GM12878 (cell line): ENCODE results near the gene ADAMTS4. TPM values are rescaled to one million over a fixed set of nuclear protein-coding genes. Genes with fewer than 3 reads are reported as not detected.

Experiments
- ATAC-seq: fragments of 200-7000 bp; cut with Tn5 transposase; 3 replicates; pipeline ENCODE4 v1.9.1; 2020; ENCODE audit warnings: mild to moderate bottlenecking, moderate library complexity
- BruUV-seq: library from RNA; stranded (reverse); fragments of 400-500 nt; replicated peaks from 2 replicates; lab custom pipeline; 2021; lab: Mats Ljungman, UMichigan
- CTCF ChIA-PET: fragments of 300-600 bp; sonication (Branson Sonifier 250); formaldehyde crosslinking; extraction: SDS; loops from one replicate; lab custom pipeline; 2021; ENCODE audit warnings: inconsistent platforms; lab: Yijun Ruan, JAX
- POLR2A ChIA-PET: fragments of 350-600 bp; formaldehyde crosslinking; extraction: SDS; loops from one replicate; lab custom pipeline; 2021; ENCODE audit warnings: inconsistent platforms; lab: Charles Lee
- RAD21 ChIA-PET: fragments of 300-600 bp; sonication (Branson Sonifier 250); formaldehyde crosslinking; loops from one replicate; lab custom pipeline; 2023; ENCODE audit warnings: antibody characterized with exemption; ENCODE audit not compliant: unreplicated experiment; lab: Charles Lee
- SMC1A ChIA-PET: fragments of 300-600 bp; sonication (Branson Sonifier 250); formaldehyde crosslinking; loops from one replicate; lab custom pipeline; 2023; ENCODE audit not compliant: unreplicated experiment, uncharacterized antibody; lab: Charles Lee
- DNase-seq: peaks from one replicate; pipeline ENCODE4 v3.0.0-alpha.2; 2011; ENCODE audit warnings: low read depth, low spot score
- FAIRE-seq: peaks from 3 replicates; lab custom pipeline; 2011; peaks lifted over from hg19 to GRCh38; lab: Jason Lieb, UNC
- H2AFZ ChIP-seq: 2 replicates; pipeline ENCODE4 v1.6.0; 2011; ENCODE audit warnings: low read depth, low read length, control low read depth; ENCODE audit not compliant: control insufficient read depth
- H3K27ac ChIP-seq: 2 replicates; pipeline ENCODE4 v1.5.1; 2011; ENCODE audit warnings: control low read depth; ENCODE audit not compliant: control insufficient read depth, insufficient read depth
- H3K27me3 ChIP-seq, 2 experiments: replicated peaks in 1 of 2; 2 replicates each; pipeline versions ENCODE4 v1.6.0 to v1.6.1; 2011; ENCODE audit warnings: low read length in 1 of 2; ENCODE audit not compliant: control insufficient read depth in 2 of 2, insufficient read depth in 2 of 2
- H3K36me3 ChIP-seq, 2 experiments: 2 replicates each; pipeline ENCODE4 v1.5.1; 2011; ENCODE audit warnings: low read length in 1 of 2; ENCODE audit not compliant: control insufficient read depth in 2 of 2, insufficient read depth in 2 of 2
- H3K4me1 ChIP-seq: 2 replicates; pipeline ENCODE4 v1.6.1; 2011; ENCODE audit warnings: mild to moderate bottlenecking, low read length, moderate library complexity, mixed read lengths; ENCODE audit not compliant: control insufficient read depth, insufficient read depth
- H3K4me2 ChIP-seq: 2 replicates; pipeline ENCODE4 v1.6.0; 2011; ENCODE audit warnings: control low read depth; ENCODE audit not compliant: control insufficient read depth, insufficient read depth
- H3K4me3 ChIP-seq: fragments of 200-600 bp; sonication (generic); 2 replicates; pipeline ENCODE4 v1.5.1; 2016
- H3K79me2 ChIP-seq: 2 replicates; pipeline ENCODE4 v1.6.0; 2011; ENCODE audit warnings: low read length; ENCODE audit not compliant: control insufficient read depth, insufficient read depth
- H3K9ac ChIP-seq: 2 replicates; pipeline ENCODE4 v1.8.0; 2011; ENCODE audit warnings: low read length, control low read depth, mixed read lengths; ENCODE audit not compliant: control insufficient read depth, insufficient read depth
- H3K9me3 ChIP-seq: replicated peaks from 3 replicates; pipeline ENCODE4 v1.5.1; 2011; ENCODE audit warnings: mild to moderate bottlenecking, low read length; ENCODE audit not compliant: control insufficient read depth, insufficient read depth
- H4K20me1 ChIP-seq: 2 replicates; pipeline ENCODE4 v1.6.0; 2011; ENCODE audit not compliant: control insufficient read depth, insufficient read depth
- CHD1 ChIP-seq: IDR thresholded peaks from 2 replicates; pipeline ENCODE4 v1.6.1; 2012; ENCODE audit warnings: low read depth, low read length, improper control_type of control experiment
- DPF2 ChIP-seq: fragments of 450-650 bp; IDR thresholded peaks from 2 replicates; pipeline ENCODE4 v1.6.1; 2017; ENCODE audit warnings: mild to moderate bottlenecking
- GABPA ChIP-seq: IDR thresholded peaks from 2 replicates; pipeline ENCODE4 v1.6.1; 2014; ENCODE audit warnings: antibody characterized with exemption, low read depth, mild to moderate bottlenecking, inconsistent platforms
- HDGF ChIP-seq: fragments of 450-650 bp; IDR thresholded peaks from 2 replicates; pipeline ENCODE4 v1.6.1; 2016; ENCODE audit warnings: antibody characterized with exemption
- IRF3 ChIP-seq: fragments of 450-650 bp; IDR thresholded peaks from 2 replicates; pipeline ENCODE4 v1.6.1; 2014; ENCODE audit warnings: mild to moderate bottlenecking
- POU2F2 ChIP-seq: IDR thresholded peaks from 3 replicates; pipeline ENCODE4 v1.6.1; 2011; ENCODE audit warnings: low read depth, mild to moderate bottlenecking, low read length, borderline replicate concordance
- RBBP5 ChIP-seq: fragments of 200-600 bp; sonication (generic); conservative IDR thresholded peaks from 2 replicates; pipeline ENCODE4 v1.6.1; 2016
- SMAD1 ChIP-seq: fragments of 450-650 bp; IDR thresholded peaks from 2 replicates; pipeline ENCODE4 v1.6.1; 2018; ENCODE audit warnings: mild to moderate bottlenecking, low read depth; ENCODE audit not compliant: partially characterized antibody
- SMARCA5 ChIP-seq: fragments of 450-650 bp; IDR thresholded peaks from 2 replicates; pipeline ENCODE4 v1.6.1; 2017; ENCODE audit warnings: mild to moderate bottlenecking
- SREBF1 ChIP-seq: IDR thresholded peaks from 2 replicates; pipeline ENCODE4 v1.6.1; 2012; ENCODE audit warnings: mild to moderate bottlenecking, low read length
- TAF1 ChIP-seq: IDR thresholded peaks from 2 replicates; pipeline ENCODE4 v1.6.1; 2011; ENCODE audit warnings: mild to moderate bottlenecking, low read depth, low read length, borderline replicate concordance
- TARDBP ChIP-seq: IDR thresholded peaks from 2 replicates; pipeline ENCODE4 v1.6.1; 2016; ENCODE audit warnings: borderline replicate concordance
- TCF7 ChIP-seq: IDR thresholded peaks from 2 replicates; pipeline ENCODE4 v1.6.1; 2014; ENCODE audit warnings: antibody characterized with exemption, borderline replicate concordance
- ZSCAN29 ChIP-seq: fragments of 450-650 bp; IDR thresholded peaks from 2 replicates; pipeline ENCODE4 v1.6.1; 2017; ENCODE audit warnings: mild to moderate bottlenecking, moderate library complexity
- WGBS: methylation state at CpG from one replicate; pipeline ENCODE4 v1.1.6; 2016; ENCODE audit warnings: low lambda C conversion rate; ENCODE audit not compliant: insufficient replicate concordance, insufficient coverage; ENCODE audit errors: missing lambda C conversion rate; 5-methylcytosine and 5-hydroxymethylcytosine counted together
- in situ Hi-C: fragments of 300-500 bp; cut with MboI; formaldehyde crosslinking; loops from 9 replicates; pipeline ENCODE4 v1.14.3; 2018; ENCODE audit warnings: mixed read lengths
- intact Hi-C: fragments of 100-400 bp; cut with micrococcal nuclease; formaldehyde crosslinking; loops from one replicate; pipeline ENCODE4 v1.14.2; 2022; ENCODE audit not compliant: unreplicated experiment
- polyA plus RNA-seq, 11 experiments: library from polyadenylated mRNA; depleted of rRNA in 4 of 11; unstranded in 6 of 11; stranded (reverse) in 5 of 11; fragments of >200 nt; fragmentation: Nextera tagmentation in 4 of 11; fragmentation: Illumina TruSeq in 1 of 11; extraction: Ambion mirVana in 4 of 11; extraction: Trizol in 1 of 11; gene quantifications; 1 replicate in 1 of 11; 2 replicates in 10 of 11; pipeline versions ENCODE4 v1.2.1 to v1.2.3, GENCODE V29; 2011 to 2016; ENCODE audit warnings: inconsistent platforms in 2 of 11, missing spikeins in 2 of 11, low read depth in 1 of 11
- total RNA-seq, 4 experiments: library from RNA; depleted of rRNA in 3 of 4; stranded (reverse); fragments of >200 nt in 3 of 4; fragmentation: Illumina TruSeq in 1 of 4; extraction: Trizol in 1 of 4; gene quantifications; 2 replicates each; pipeline versions ENCODE4 v1.2.1 to v1.2.3, GENCODE V29; 2013 to 2021

The ADAMTS4 gene
- total and polyA plus RNA-seq, 10 of the 15 experiments (the other 5 are each of a cell fraction or from before 2014, with no cell fraction given), result 0.01 to 0.13 (median 0.05) TPM; not detected in 2

GRCh38 chr1:161199506-161200139 lies 769 bp upstream of the ADAMTS4 start:
- DNase-seq, result no peak
- Histone ChIP-seq H3K36me3 (no peaks in the 10 kb centered on the region), H3K27ac (no peak overlapping the region), H3K4me3 (no peak overlapping the region), H3K9me3 (no peaks in the 10 kb centered on the region), H3K4me2 (no peak overlapping the region), H3K4me1 (peaks cover 32% of the 10 kb centered on the region), H3K79me2 (peaks cover 20% of the 10 kb centered on the region), H3K9ac (no peak overlapping the region), H4K20me1 (no peaks in the 10 kb centered on the region), H3K27me3 (no peaks in the 10 kb centered on the region), H2AFZ (no peak overlapping the region)
- ChIA-PET POLR2A (interaction anchor here (0.5 kb wide), 1 partner anchor 18 kb away, joined by 5 read pairs; no protein-coding TSS in a partner anchor), RAD21 (interaction anchor here (1.4 to 1.6 kb wide), 2 partner anchors 18 to 26 kb away, joined by 5 read pairs; partner anchors contain the start of gene TOMM40L), CTCF (interaction anchor here (0.6 to 0.7 kb wide), 3 partner anchors 10 to 368 kb away, joined by 3 read pairs; partner anchors contain the start of gene TOMM40L), SMC1A (no interaction called here)
- in situ Hi-C loops, result loop anchor here (10.0 kb wide), 1 partner anchor 545 kb away; the partner anchor contains the start of gene DUSP12
- no TSS peak for BruUV-seq
- no peak for ATAC-seq
- TF ChIP-seq CHD1, result no peak
- TF ChIP-seq SMAD1, result no peak
- TF ChIP-seq IRF3, result no peak
- TF ChIP-seq SREBF1, result no peak
- TF ChIP-seq HDGF, result no peak
- no peak for TF ChIP-seq TAF1
- TF ChIP-seq GABPA, result no peak
- no peak for TF ChIP-seq POU2F2
- no peak for TF ChIP-seq RBBP5
- TF ChIP-seq TCF7, result no peak
- TF ChIP-seq SMARCA5, result no peak
- no peak for TF ChIP-seq DPF2
- no peak for TF ChIP-seq ZSCAN29
- TF ChIP-seq TARDBP, result no peak
- no peak for FAIRE-seq
- WGBS, result 77% methylated on average over 3 of the region's 5 CpGs
- intact Hi-C loops, result no loop called here
